ENCODE data around the gene GSE1. TPM values are rescaled to one million over a fixed set of nuclear protein-coding genes. Genes with fewer than 3 reads are reported as not detected.

The GSE1 gene
- total and polyA plus RNA-seq, 9 of the 15 experiments (the other 6 are each of a cell fraction or from before 2014, with no cell fraction given): 12.2 to 244 (median 57.9) TPM

DNA sequence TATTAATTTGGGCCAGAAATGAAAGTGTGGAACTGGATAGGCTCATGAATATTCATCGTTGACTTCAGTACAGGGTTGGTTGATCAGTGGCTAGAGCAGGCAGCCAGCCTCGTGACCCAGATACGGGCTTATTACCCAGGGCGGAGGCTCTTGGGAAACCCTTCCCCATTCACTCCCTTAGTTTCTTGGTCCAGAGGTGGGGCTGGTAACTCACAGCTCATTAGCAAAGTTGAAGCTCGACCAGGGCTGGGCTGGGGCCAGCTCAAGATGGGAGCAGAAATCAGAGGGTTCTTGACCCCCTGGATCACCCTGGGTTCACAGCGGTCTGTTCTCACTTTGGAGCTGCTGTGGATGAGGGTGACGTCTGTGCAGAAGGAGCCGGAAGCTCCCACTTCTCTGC lies 44.6 kb upstream of the GSE1 start (continued):
- TF ChIP-seq, protein P1, sequence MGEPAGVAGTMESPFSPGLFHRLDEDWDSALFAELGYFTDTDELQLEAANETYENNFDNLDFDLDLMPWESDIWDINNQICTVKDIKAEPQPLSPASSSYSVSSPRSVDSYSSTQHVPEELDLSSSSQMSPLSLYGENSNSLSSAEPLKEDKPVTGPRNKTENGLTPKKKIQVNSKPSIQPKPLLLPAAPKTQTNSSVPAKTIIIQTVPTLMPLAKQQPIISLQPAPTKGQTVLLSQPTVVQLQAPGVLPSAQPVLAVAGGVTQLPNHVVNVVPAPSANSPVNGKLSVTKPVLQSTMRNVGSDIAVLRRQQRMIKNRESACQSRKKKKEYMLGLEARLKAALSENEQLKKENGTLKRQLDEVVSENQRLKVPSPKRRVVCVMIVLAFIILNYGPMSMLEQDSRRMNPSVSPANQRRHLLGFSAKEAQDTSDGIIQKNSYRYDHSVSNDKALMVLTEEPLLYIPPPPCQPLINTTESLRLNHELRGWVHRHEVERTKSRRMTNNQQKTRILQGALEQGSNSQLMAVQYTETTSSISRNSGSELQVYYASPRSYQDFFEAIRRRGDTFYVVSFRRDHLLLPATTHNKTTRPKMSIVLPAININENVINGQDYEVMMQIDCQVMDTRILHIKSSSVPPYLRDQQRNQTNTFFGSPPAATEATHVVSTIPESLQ (CRISPR knock-in tag; IDR thresholded peaks at IDR 0.05): 0 out of 2 replicates have a peak, but pooled peaks have one; percentile 23
- TF ChIP-seq, protein P2, sequence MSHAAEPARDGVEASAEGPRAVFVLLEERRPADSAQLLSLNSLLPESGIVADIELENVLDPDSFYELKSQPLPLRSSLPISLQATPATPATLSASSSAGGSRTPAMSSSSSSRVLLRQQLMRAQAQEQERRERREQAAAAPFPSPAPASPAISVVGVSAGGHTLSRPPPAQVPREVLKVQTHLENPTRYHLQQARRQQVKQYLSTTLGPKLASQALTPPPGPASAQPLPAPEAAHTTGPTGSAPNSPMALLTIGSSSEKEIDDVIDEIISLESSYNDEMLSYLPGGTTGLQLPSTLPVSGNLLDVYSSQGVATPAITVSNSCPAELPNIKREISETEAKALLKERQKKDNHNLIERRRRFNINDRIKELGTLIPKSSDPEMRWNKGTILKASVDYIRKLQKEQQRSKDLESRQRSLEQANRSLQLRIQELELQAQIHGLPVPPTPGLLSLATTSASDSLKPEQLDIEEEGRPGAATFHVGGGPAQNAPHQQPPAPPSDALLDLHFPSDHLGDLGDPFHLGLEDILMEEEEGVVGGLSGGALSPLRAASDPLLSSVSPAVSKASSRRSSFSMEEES (CRISPR knock-in tag; IDR thresholded peaks at IDR 0.05): peak; percentile 49
- TF ChIP-seq CXXC5 (CRISPR knock-in tag; IDR thresholded peaks at IDR 0.05) (peak; percentile 30; the same call in 1 of the 2 replicates), L3MBTL2 (IDR thresholded peaks at IDR 0.05) (peak; percentile 65), RCOR1 (IDR thresholded peaks at IDR 0.05; ENCODE audit: borderline replicate concordance in 1 of 2, low read depth in 2 of 2, low read length in 2 of 2) (peak in 1 of 2 experiments; percentile 36; a peak in 1 of 4 replicates), SRF (CRISPR knock-in tag; IDR thresholded peaks at IDR 0.05) (peak in 1 of 2 experiments; percentile 90; a peak in 1 of 4 replicates), ZNF12 (CRISPR knock-in tag; IDR thresholded peaks at IDR 0.05) (no peak), POLR2G (IDR thresholded peaks at IDR 0.05; ENCODE audit: low read depth, low read length) (peak; percentile 51), BHLHE40 (IDR thresholded peaks at IDR 0.05; ENCODE audit: low read length) (peak; percentile 58), MED1 (CRISPR knock-in tag; IDR thresholded peaks at IDR 0.05; ENCODE audit: borderline replicate concordance) (no peak), FOXK1 (CRISPR knock-in tag; IDR thresholded peaks at IDR 0.05; ENCODE audit: borderline replicate concordance) (0 out of 2 replicates have a peak, but pooled peaks have one; percentile 10), SAFB (IDR thresholded peaks at IDR 0.05; ENCODE audit: borderline replicate concordance, low read depth, low read length) (no peak), KAT7 (CRISPR knock-in tag; IDR thresholded peaks at IDR 0.05; ENCODE audit: borderline replicate concordance) (0 out of 2 replicates have a peak, but pooled peaks have one; percentile 70), SPI1 (IDR thresholded peaks at IDR 0.05; ENCODE audit: borderline replicate concordance, low read depth, low read length) (0 out of 2 replicates have a peak, but pooled peaks have one; percentile 7)
- TF ChIP-seq, protein P3, sequence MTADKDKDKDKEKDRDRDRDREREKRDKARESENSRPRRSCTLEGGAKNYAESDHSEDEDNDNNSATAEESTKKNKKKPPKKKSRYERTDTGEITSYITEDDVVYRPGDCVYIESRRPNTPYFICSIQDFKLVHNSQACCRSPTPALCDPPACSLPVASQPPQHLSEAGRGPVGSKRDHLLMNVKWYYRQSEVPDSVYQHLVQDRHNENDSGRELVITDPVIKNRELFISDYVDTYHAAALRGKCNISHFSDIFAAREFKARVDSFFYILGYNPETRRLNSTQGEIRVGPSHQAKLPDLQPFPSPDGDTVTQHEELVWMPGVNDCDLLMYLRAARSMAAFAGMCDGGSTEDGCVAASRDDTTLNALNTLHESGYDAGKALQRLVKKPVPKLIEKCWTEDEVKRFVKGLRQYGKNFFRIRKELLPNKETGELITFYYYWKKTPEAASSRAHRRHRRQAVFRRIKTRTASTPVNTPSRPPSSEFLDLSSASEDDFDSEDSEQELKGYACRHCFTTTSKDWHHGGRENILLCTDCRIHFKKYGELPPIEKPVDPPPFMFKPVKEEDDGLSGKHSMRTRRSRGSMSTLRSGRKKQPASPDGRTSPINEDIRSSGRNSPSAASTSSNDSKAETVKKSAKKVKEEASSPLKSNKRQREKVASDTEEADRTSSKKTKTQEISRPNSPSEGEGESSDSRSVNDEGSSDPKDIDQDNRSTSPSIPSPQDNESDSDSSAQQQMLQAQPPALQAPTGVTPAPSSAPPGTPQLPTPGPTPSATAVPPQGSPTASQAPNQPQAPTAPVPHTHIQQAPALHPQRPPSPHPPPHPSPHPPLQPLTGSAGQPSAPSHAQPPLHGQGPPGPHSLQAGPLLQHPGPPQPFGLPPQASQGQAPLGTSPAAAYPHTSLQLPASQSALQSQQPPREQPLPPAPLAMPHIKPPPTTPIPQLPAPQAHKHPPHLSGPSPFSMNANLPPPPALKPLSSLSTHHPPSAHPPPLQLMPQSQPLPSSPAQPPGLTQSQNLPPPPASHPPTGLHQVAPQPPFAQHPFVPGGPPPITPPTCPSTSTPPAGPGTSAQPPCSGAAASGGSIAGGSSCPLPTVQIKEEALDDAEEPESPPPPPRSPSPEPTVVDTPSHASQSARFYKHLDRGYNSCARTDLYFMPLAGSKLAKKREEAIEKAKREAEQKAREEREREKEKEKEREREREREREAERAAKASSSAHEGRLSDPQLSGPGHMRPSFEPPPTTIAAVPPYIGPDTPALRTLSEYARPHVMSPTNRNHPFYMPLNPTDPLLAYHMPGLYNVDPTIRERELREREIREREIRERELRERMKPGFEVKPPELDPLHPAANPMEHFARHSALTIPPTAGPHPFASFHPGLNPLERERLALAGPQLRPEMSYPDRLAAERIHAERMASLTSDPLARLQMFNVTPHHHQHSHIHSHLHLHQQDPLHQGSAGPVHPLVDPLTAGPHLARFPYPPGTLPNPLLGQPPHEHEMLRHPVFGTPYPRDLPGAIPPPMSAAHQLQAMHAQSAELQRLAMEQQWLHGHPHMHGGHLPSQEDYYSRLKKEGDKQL (CRISPR knock-in tag; IDR thresholded peaks at IDR 0.05; ENCODE audit: borderline replicate concordance): 0 out of 2 replicates have a peak, but pooled peaks have one; percentile 62
- TF ChIP-seq, protein P4, sequence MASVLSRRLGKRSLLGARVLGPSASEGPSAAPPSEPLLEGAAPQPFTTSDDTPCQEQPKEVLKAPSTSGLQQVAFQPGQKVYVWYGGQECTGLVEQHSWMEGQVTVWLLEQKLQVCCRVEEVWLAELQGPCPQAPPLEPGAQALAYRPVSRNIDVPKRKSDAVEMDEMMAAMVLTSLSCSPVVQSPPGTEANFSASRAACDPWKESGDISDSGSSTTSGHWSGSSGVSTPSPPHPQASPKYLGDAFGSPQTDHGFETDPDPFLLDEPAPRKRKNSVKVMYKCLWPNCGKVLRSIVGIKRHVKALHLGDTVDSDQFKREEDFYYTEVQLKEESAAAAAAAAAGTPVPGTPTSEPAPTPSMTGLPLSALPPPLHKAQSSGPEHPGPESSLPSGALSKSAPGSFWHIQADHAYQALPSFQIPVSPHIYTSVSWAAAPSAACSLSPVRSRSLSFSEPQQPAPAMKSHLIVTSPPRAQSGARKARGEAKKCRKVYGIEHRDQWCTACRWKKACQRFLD (CRISPR knock-in tag; IDR thresholded peaks at IDR 0.05): peak; percentile 41; the same call in 1 of the 2 replicates
